ENCODE measurements around the gene DOK3.
A peak's percentile ranks its signal among the peaks of the same experiment; 100 is the strongest.
"Not testable (repeated sequence)": the region's sequence is repeated elsewhere in the genome, so short reads cannot be mapped to it uniquely, and the experiment has no call there.

The DOK3 gene

GRCh38 chr5:177534433-177534832 lies 24.8 kb upstream of the DOK3 start:
- DNase-seq, result not testable (repeated sequence)

GRCh38 chr5:177531209-177531940 lies 21.7 kb upstream of the DOK3 start:
- DNase-seq, result no peak

- DNase-seq, result no peak
Measured at GRCh38 chr5:177530638-177531037, 21.0 kb upstream of the DOK3 start.

- no peak for DNase-seq
Measured at GRCh38 chr5:177529247-177530203, 19.9 kb upstream of the DOK3 start.

- no peak for DNase-seq
Measured at GRCh38 chr5:177528631-177529030, 19.0 kb upstream of the DOK3 start.

- no peak for DNase-seq
Measured at GRCh38 chr5:177527595-177527994, 18.0 kb upstream of the DOK3 start.

- no peak for DNase-seq
Measured at GRCh38 chr5:177526791-177527190, 17.2 kb upstream of the DOK3 start.

GRCh38 chr5:177526191-177526590 lies 16.6 kb upstream of the DOK3 start:
- no peak for DNase-seq

- DNase-seq, result no peak
Measured at GRCh38 chr5:177524941-177525655, 15.5 kb upstream of the DOK3 start.

GRCh38 chr5:177524539-177524900 lies 14.9 kb upstream of the DOK3 start:
- DNase-seq, result no peak

- DNase-seq, result no peak
Measured at GRCh38 chr5:177523711-177524538, 14.3 kb upstream of the DOK3 start.

- DNase-seq, result peak; percentile 5
Measured at GRCh38 chr5:177520916-177521513, 11.4 kb upstream of the DOK3 start.

- no peak for DNase-seq
Measured at GRCh38 chr5:177520271-177520670, 10.6 kb upstream of the DOK3 start.

- no peak for DNase-seq
Measured at GRCh38 chr5:177519463-177520235, 10.0 kb upstream of the DOK3 start.

- DNase-seq, result peak; percentile 98
Measured at GRCh38 chr5:177516601-177517568, 7.3 kb upstream of the DOK3 start, which contains the start of gene DDX41. Gene DDX41 (minus strand): TSS chr5:177516961. CDS start chr5:177516945, 16 bp downstream.

GRCh38 chr5:177515580-177515979 lies 6.0 kb upstream of the DOK3 start:
- DNase-seq, result no peak

GRCh38 chr5:177514541-177514940 lies 4.9 kb upstream of the DOK3 start:
- no peak for DNase-seq

- DNase-seq, result no peak
Measured at GRCh38 chr5:177513500-177513899, 3.9 kb upstream of the DOK3 start.

- no peak for DNase-seq
Measured at GRCh38 chr5:177512736-177513380, 3.2 kb upstream of the DOK3 start.

All from inflammatory macrophage treated with lipopolysaccharide for 4 hours (primary cell).